ENCODE results near the gene CPO.
"Not testable (repeated sequence)": the region's sequence is repeated elsewhere in the genome, so short reads cannot be mapped to it uniquely, and the experiment has no call there.

Gene CPO

DNA sequence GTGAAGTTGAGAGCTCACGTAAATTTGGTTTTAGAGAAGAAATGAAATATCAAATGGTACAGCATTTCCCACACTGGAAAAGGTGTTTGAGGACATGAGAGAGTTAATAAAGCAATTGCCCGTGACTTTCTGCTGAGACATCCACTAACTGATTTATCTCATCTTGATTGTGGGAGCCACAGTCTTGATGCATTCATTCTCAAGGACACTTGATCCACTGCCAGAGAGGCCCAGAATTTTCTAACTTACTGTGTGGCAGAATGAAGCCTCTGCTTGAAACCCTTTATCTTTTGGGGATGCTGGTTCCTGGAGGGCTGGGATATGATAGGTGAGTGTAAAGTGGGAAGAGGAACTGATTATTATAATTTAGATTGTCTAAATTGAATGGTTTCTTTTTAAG, at the start of gene CPO:
Gene CPO (plus strand): TSS at position 179 of the 400 bp plus-strand sequence. CDS start 82 bp downstream, at position 261.
- DNase-seq (ENCODE audit: low read depth in 3 of 3): no peak

GRCh38 chr2:206890179-206890578, 49.1 kb upstream of the CPO start:
- no peak for DNase-seq (ENCODE audit: low read depth in 3 of 3)

GRCh38 chr2:206890926-206891325, 48.4 kb upstream of the CPO start:
- no peak for DNase-seq (ENCODE audit: low read depth in 3 of 3)

DNA sequence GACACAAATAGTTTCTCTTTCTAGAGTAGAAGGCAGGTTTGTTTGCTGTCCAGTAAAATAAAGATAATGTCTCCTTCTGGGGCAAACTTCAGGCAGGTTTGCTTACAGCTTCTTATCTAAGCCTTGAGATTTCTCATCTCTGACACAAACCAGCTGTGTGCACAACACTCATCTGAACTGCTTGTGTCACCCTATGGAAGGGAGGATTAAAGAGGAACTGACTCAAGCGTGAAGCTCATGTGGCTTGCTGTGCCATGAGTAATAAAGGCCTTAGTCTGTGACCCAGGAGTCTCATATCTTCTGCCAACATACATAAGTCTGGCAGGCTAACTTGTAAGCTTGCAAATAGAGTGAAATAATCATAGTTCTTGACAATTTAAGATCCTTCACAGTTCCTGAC, 24.2 kb upstream of the CPO start:
- DNase-seq (ENCODE audit: low read depth in 3 of 3): no peak

- no peak for DNase-seq (ENCODE audit: low read depth in 3 of 3)
Observed at GRCh38 chr2:206918263-206918662, 21.1 kb upstream of the CPO start.

- DNase-seq (ENCODE audit: low read depth in 3 of 3): no peak
Observed at GRCh38 chr2:206920310-206920709, 19.0 kb upstream of the CPO start.

DNA sequence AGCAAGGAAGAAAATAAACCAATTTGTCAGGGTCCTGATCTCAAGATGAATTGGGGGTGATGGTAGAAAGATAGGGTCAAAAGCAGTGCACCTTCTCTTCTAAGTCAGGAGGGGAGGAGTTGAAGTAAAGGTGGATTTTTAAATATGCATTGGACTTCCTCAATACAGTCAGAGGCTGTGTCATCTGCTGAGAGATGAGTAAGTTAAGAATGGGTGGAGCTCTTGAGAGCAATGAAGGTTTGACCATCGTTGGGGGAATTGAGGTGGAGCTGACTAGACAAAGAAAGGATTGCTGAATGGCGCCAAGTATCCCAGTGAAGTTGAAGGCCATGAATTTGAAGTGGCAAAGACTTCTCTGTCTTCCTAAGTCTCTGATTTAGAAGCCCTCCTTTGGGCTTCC, 18.4 kb upstream of the CPO start:
- no peak for DNase-seq (ENCODE audit: low read depth in 3 of 3)

DNA sequence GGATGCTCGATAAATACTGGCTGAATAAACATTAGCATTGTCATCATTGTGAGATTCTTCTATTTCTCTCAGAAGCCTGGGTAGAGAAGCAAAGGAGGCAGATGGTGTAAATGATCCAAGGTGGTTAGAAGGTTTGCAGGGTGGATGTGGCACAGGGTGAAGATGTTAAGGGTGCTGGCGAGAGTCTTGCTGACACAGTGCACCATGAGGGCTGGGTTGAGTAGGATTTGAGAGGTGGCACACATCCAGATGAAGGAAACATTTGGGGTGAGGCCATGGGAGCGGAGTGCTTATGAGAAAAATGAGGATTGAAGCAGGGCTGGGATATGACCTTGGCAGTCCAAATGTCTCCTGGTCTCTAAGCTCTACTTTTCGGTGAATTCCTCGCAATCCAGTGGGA, 17.8 kb upstream of the CPO start:
- DNase-seq (ENCODE audit: low read depth in 3 of 3): no peak

DNA sequence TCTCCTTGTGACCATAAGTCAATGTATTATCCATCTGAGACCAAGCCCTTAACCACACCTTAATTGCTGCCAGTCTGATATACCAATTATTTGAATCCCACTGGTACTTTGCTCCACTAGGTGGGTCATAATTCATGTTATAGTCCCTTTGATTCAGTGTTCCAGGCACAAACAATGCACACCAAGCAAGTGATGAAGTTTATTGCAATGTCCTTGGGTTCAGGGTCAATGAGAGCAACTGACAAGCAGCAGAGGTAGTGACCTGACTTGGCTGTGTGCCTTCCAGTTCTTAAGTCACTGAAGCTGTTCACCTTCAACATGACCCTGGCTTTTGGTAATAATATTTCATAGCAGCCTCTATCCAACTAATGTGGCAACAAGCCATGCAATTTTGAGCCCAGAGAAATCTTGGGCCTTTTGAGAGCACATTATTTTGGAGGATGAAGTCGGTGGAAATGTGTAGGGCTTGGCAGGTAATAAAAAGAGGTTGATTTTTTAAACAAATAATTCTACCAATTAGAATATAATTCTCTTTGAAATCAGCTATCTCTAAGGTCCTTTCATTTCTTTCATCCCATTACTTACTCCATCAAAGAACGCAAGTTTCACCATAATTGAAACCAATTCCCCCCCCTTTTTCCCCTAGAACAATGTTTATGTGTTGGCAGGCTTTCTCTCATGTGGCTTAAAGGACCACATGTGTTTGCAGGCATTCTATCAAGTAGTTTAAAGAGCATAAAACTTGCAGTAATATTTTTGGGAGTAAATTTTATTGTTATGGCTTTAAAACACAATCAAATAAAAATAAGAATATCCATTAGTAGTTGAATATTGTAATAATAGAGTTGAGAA, 3.1 kb upstream of the CPO start:
- no peak for DNase-seq (ENCODE audit: low read depth in 3 of 3)

- no peak for DNase-seq (ENCODE audit: low read depth in 3 of 3)
Observed at GRCh38 chr2:206936843-206937230, 2.5 kb upstream of the CPO start.

- DNase-seq (ENCODE audit: low read depth in 3 of 3): no peak
Observed at GRCh38 chr2:206937555-206937954, 1.8 kb upstream of the CPO start.

GRCh38 chr2:206940546-206940945, 1.2 kb downstream of the CPO start:
- no peak for DNase-seq (ENCODE audit: low read depth in 3 of 3)

GRCh38 chr2:206942592-206943478, 3.5 kb downstream of the CPO start:
- no peak for DNase-seq (ENCODE audit: low read depth in 3 of 3)

GRCh38 chr2:206953404-206953803, 14.1 kb downstream of the CPO start:
- not testable (repeated sequence) for DNase-seq (ENCODE audit: low read depth in 3 of 3)

DNA sequence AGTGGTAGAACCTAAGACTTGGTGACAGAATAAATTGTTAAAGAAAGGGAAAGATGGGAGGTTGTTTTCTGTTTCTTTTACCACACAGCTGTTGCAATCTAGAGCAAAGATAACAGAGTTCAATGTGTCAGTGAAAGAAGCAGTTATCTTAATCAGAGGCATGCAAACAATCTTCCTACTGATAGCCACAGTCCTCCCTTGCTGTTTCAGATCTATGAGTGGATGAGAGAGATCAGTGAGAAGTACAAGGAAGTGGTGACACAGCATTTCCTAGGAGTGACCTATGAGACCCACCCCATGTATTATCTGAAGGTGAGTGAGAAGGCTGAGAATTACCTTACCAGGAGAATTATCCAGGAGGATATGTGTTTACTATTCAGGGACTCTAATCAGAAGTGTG, 15.9 kb downstream of the CPO start:
- no peak for DNase-seq (ENCODE audit: low read depth in 3 of 3)

- DNase-seq (ENCODE audit: low read depth in 3 of 3): no peak
Observed at GRCh38 chr2:206958261-206958660, 18.9 kb downstream of the CPO start.

DNA sequence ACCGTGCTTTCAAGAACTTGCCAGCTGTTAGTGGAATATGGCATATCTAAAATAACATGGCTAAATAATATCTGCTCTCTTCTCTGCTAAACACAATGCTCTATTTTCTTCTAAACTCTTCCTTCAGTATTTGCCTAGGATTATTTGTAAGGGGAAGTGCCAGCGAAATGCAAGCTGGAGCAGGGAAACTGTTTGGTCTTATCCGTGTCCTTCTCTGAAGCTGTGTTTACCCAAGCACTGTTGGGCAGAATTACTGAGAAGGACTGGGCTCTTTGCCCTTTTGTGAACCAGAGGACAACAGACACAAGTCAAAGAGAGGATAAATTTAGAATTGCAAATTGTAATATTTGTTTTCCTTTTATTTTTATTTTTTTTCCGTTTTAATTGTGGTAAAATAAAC, 23.6 kb downstream of the CPO start:
- DNase-seq (ENCODE audit: low read depth in 3 of 3): no peak

- no peak for DNase-seq (ENCODE audit: low read depth in 3 of 3)
Observed at GRCh38 chr2:206968134-206969086, 29.1 kb downstream of the CPO start.

DNA sequence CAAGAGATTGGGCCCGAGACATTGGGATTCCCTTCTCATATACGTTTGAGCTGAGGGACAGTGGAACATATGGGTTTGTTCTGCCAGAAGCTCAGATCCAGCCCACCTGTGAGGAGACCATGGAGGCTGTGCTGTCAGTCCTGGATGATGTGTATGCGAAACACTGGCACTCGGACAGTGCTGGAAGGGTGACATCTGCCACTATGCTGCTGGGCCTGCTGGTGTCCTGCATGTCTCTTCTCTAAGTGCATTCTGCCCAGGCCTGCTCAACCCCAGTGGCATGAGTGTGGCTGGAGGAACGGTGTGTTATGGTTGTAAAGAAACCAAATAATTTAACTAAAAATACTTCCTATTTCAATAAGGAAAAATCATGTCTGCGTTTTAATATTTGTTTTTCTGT, 29.9 kb downstream of the CPO start:
- no peak for DNase-seq (ENCODE audit: low read depth in 3 of 3)

- no peak for DNase-seq (ENCODE audit: low read depth in 3 of 3)
Observed at GRCh38 chr2:206970589-206971360, 31.5 kb downstream of the CPO start.

DNA sequence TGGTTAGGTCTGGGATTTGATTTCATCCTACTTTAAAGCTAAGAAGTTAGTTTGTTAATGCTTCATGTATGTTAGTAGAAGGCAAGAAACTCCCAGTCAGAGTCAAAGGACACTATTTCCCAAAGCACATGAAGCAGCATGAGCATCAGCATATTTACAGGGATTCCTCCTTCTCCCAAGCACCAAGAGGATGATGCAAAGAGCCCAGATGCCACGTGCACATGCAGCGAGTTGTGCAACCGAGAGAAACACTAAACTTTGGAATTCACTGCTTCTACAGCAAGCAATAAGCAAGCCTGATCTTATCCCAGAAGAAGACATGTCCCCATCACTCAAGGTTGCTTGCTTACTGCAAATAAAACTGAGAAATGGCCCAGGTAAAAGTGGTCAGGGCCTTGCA, 32.5 kb downstream of the CPO start:
- DNase-seq (ENCODE audit: low read depth in 3 of 3): no peak
